CD14-positive monocyte (primary cell): ENCODE measurements around the gene KIAA0513. TPM values are rescaled to one million over a fixed set of nuclear protein-coding genes. Genes with fewer than 3 reads are reported as not detected.

Experiments
- DNase-seq, 3 donors: peaks; one replicate each; pipeline ENCODE4 v3.0.0-alpha.2; 2011 to 2022
- H2AFZ ChIP-seq: 2 replicates; pipeline ENCODE4 v1.6.0; 2012; ENCODE audit warnings: mild to moderate bottlenecking, low read depth, low read length, inconsistent platforms; ENCODE audit not compliant: insufficient read depth, poor library complexity, severe bottlenecking
- H3K27ac ChIP-seq, 2 donors: 1 replicate in 1 of 2; 2 replicates in 1 of 2; pipeline ENCODE4 v1.5.1; 2012 to 2013; ENCODE audit warnings: low read length in 2 of 2, control low read depth in 1 of 2, inconsistent platforms in 1 of 2, low read depth in 1 of 2, mild to moderate bottlenecking in 1 of 2
- H3K27me3 ChIP-seq, 2 donors: one replicate each; pipeline versions ENCODE4 v1.6.0 to v1.6.1; 2011 to 2013; ENCODE audit warnings: low read length in 2 of 2; ENCODE audit not compliant: control insufficient read depth in 2 of 2, insufficient read depth in 2 of 2
- H3K36me3 ChIP-seq, 2 donors: replicated peaks in 1 of 2; 1 replicate in 1 of 2; 2 replicates in 1 of 2; pipeline versions ENCODE4 v1.5.1 to v1.6.1; 2012 to 2013; ENCODE audit warnings: low read length in 2 of 2, control low read depth in 1 of 2, inconsistent platforms in 1 of 2, mild to moderate bottlenecking in 1 of 2; ENCODE audit not compliant: insufficient read depth in 2 of 2, control insufficient read depth in 1 of 2
- H3K4me1 ChIP-seq, 2 donors: 1 replicate in 1 of 2; 2 replicates in 1 of 2; pipeline versions ENCODE4 v1.5.1 to v1.6.1; 2012 to 2013; ENCODE audit warnings: low read length in 2 of 2, control low read depth in 1 of 2, inconsistent platforms in 1 of 2, mild to moderate bottlenecking in 1 of 2, moderate library complexity in 1 of 2; ENCODE audit not compliant: insufficient read depth in 2 of 2, control insufficient read depth in 1 of 2
- H3K4me2 ChIP-seq: replicated peaks from 2 replicates; pipeline ENCODE3; 2012; ENCODE audit warnings: low read length, moderate library complexity, mild to moderate bottlenecking; ENCODE audit not compliant: poor library complexity, severe bottlenecking; ENCODE audit errors: extremely low read depth
- H3K4me3 ChIP-seq, 3 experiments: fragments of 200-600 bp in 1 of 3; sonication (generic) in 1 of 3; replicated peaks in 1 of 3; 1 replicate in 2 of 3; 2 replicates in 1 of 3; pipeline ENCODE4 v1.5.1; 2011 to 2013; ENCODE audit warnings: low read length in 3 of 3, mild to moderate bottlenecking in 3 of 3, control low read depth in 2 of 3, low read depth in 2 of 3, inconsistent platforms in 1 of 3, moderate library complexity in 1 of 3
- H3K79me2 ChIP-seq: 2 replicates; pipeline ENCODE4 v1.6.0; 2012; ENCODE audit warnings: mild to moderate bottlenecking, control low read depth, inconsistent platforms, low read length, moderate library complexity; ENCODE audit not compliant: insufficient read depth
- H3K9ac ChIP-seq: 2 replicates; pipeline ENCODE4 v1.6.0; 2017; ENCODE audit warnings: low read length, mild to moderate bottlenecking; ENCODE audit not compliant: insufficient read depth, poor library complexity, severe bottlenecking
- H3K9me3 ChIP-seq, 2 donors: replicated peaks in 1 of 2; 1 replicate in 1 of 2; 2 replicates in 1 of 2; pipeline versions ENCODE4 v1.5.1 to v1.6.1; 2012 to 2013; ENCODE audit warnings: low read length in 2 of 2, control low read depth in 1 of 2; ENCODE audit not compliant: control insufficient read depth in 1 of 2, insufficient read depth in 1 of 2
- H4K20me1 ChIP-seq: 2 replicates; pipeline ENCODE4 v1.6.0; 2012; ENCODE audit warnings: mild to moderate bottlenecking, low read length, control low read depth, moderate library complexity; ENCODE audit not compliant: insufficient read depth
- H3K27ac Mint-ChIP-seq, 7 donors: one replicate each; pipeline ENCODE4 v1.8.0; 2020; ENCODE audit warnings: mild to moderate bottlenecking in 7 of 7, mixed read lengths in 7 of 7, moderate library complexity in 6 of 7, inconsistent platforms in 2 of 7
- H3K27me3 Mint-ChIP-seq, 3 donors: one replicate each; pipeline ENCODE4 v1.8.0; 2021 to 2022; ENCODE audit warnings: low read depth in 3 of 3, mild to moderate bottlenecking in 3 of 3, mixed read lengths in 3 of 3, moderate library complexity in 3 of 3, inconsistent platforms in 1 of 3
- H3K36me3 Mint-ChIP-seq, 2 donors: one replicate each; pipeline ENCODE4 v1.8.0; 2020; ENCODE audit warnings: mixed read lengths in 2 of 2, inconsistent platforms in 1 of 2, mild to moderate bottlenecking in 1 of 2
- H3K4me1 Mint-ChIP-seq: one replicate; pipeline ENCODE4 v1.8.0; 2020; ENCODE audit warnings: mild to moderate bottlenecking, mixed read lengths
- H3K4me3 Mint-ChIP-seq, 2 donors: one replicate each; pipeline ENCODE4 v1.8.0; 2020; ENCODE audit warnings: mild to moderate bottlenecking in 2 of 2, mixed read lengths in 2 of 2, moderate library complexity in 1 of 2
- H3K9me3 Mint-ChIP-seq, 7 donors: one replicate each; pipeline ENCODE4 v1.8.0; 2020 to 2022; ENCODE audit warnings: mixed read lengths in 7 of 7, mild to moderate bottlenecking in 6 of 7, moderate library complexity in 6 of 7, inconsistent platforms in 2 of 7
- CTCF ChIP-seq: fragments of 200-600 bp; IDR thresholded peaks from one replicate; pipeline ENCODE4 v1.8.0; 2022; ENCODE audit warnings: antibody characterized with exemption, mild to moderate bottlenecking
- WGBS: methylation state at CpG from one replicate; pipeline ENCODE4 v1.1.5; 2013; ENCODE audit warnings: missing lambda C conversion rate; ENCODE audit not compliant: insufficient coverage; 5-methylcytosine and 5-hydroxymethylcytosine counted together
- intact Hi-C, 2 donors: fragments of 100-400 bp; cut with micrococcal nuclease; formaldehyde crosslinking; loops; one replicate each; pipeline versions ENCODE4 v1.15.0 to v1.15.1; 2023
- polyA plus RNA-seq, 3 donors: library from polyadenylated mRNA; depleted of rRNA in 1 of 3; unstranded in 2 of 3; stranded (reverse) in 1 of 3; fragments of 300-500 nt in 2 of 3; fragments of >200 nt in 1 of 3; fragmentation: Illumina TruSeq in 2 of 3; gene quantifications; 1 replicate in 2 of 3; 2 replicates in 1 of 3; pipeline ENCODE4 v1.2.3, GENCODE V29; 2012 to 2021

Gene KIAA0513
- polyA plus RNA-seq, 3 donors: 21.4 to 77.5 (median 32.7) TPM

- peaks cover 13% of the 10 kb centered on the region for H3K4me1 Mint-ChIP-seq
- H3K27ac Mint-ChIP-seq: no peak overlapping the region
- H2AFZ ChIP-seq: no peak overlapping the region
- no peaks in the 10 kb centered on the region for H3K27me3 ChIP-seq
- H3K9ac ChIP-seq: no peak overlapping the region
- peaks cover 82 to 98% of the 10 kb centered on the region in 2 donors for H3K36me3 ChIP-seq
- DNase-seq: no peak
- H3K9me3 Mint-ChIP-seq: no peaks in the 10 kb centered on the region
- peaks cover 80% of the 10 kb centered on the region for H4K20me1 ChIP-seq
- TF ChIP-seq CTCF: no peak
- H3K4me1 ChIP-seq: peaks cover 5 to 20% of the 10 kb centered on the region in 2 donors
- H3K27ac ChIP-seq: no peak overlapping the region
- no peaks in the 10 kb centered on the region for H3K9me3 ChIP-seq
- 93% methylated on average over 6 of the region's 8 CpGs for WGBS
- peaks cover 42% of the 10 kb centered on the region for H3K79me2 ChIP-seq
- peaks cover 89 to 99% of the 10 kb centered on the region in 2 donors for H3K36me3 Mint-ChIP-seq
- H3K4me3 Mint-ChIP-seq: no peak overlapping the region
- intact Hi-C loops: no loop called here
- H3K27me3 Mint-ChIP-seq: peaks cover 0 to 1% (median 1%) of the 10 kb centered on the region in 3 donors
- no peak overlapping the region for H3K4me3 ChIP-seq
- H3K4me2 ChIP-seq: no peak overlapping the region
These were observed 41.2 kb downstream of the KIAA0513 start for GRCh38 chr16:85068746-85069145.

DNA sequence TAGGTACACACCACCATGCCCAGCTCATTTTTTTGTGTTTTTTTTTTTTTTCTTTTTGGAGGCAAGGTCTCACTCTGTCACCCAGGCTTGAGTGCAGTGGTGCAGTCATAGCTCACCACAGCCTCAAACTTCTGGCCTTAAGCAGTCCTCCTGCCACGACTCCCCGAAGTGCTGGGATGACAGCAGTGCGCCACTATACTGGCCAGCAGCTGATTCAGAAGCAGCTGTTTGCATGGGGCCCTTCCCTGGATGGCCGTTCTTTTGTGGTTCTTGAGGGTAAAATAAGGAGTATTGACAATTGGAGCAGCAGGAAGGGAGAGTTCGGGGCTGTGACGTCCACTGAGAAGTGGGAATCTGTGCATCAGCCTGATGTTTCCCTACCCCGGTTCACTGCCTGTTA lies 41.6 kb downstream of the KIAA0513 start:
- intact Hi-C loops: no loop called here
- Histone ChIP-seq H3K9me3 (no peaks in the 10 kb centered on the region), H3K27ac (no peak overlapping the region), H4K20me1 (peaks cover 80% of the 10 kb centered on the region), H2AFZ (no peak overlapping the region), H3K27me3 (no peaks in the 10 kb centered on the region), H3K4me2 (no peak overlapping the region), H3K79me2 (peaks cover 38% of the 10 kb centered on the region), H3K4me3 (no peak overlapping the region), H3K36me3 (peaks cover 84 to 100% of the 10 kb centered on the region in 2 donors), H3K9ac (no peak overlapping the region), H3K4me1 (peaks cover under 1 to 15% of the 10 kb centered on the region in 2 donors)
- no peak for DNase-seq
- Mint-ChIP-seq H3K27ac (no peak overlapping the region), H3K36me3 (peaks cover 90 to 100% of the 10 kb centered on the region in 2 donors), H3K9me3 (no peaks in the 10 kb centered on the region), H3K4me3 (no peak overlapping the region), H3K27me3 (peaks cover 0 to 1% (median 1%) of the 10 kb centered on the region in 3 donors), H3K4me1 (peaks cover 10% of the 10 kb centered on the region)
- no peak for TF ChIP-seq CTCF
- WGBS: 92% methylated on average over 7 of the region's 7 CpGs
